NOMO-1 treated with DMSO at 0.1 percent for 48 hours (cell line): Measurements from ENCODE around the gene ZNF888.
"Not testable (repeated sequence)": the region's sequence is repeated elsewhere in the genome, so short reads cannot be mapped to it uniquely, and the experiment has no call there.

Source experiments
- DNase-seq: peaks from one replicate; lab custom pipeline; 2025; ENCODE audit not compliant: unreplicated experiment; lab: John Stamatoyannopoulos, UW

ZNF888 gene

GRCh38 chr19:52880895-52881389 is 42.3 kb downstream of the ZNF888 start:
- DNase-seq = no peak

DNA sequence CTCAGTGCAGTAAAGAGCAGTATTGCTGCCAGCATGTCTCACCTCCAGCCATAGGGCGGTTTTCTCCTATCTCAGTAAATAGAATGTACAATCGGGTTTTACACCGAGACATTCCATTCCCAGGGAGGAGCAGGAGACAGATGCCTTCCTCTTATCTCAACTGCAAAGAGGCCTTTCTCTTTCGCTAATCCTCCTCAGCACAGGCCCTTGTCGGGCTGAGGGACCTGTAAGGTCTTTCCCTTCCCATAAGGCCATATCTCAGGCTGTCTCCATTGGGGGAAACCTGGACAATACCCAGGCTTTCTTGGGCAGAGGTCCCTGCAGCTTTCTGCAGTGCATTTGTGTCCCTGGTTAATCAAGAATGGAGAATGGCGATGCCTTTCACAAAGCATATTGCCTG is 50.2 kb downstream of the ZNF888 start:
- not testable (repeated sequence) for DNase-seq

DNA sequence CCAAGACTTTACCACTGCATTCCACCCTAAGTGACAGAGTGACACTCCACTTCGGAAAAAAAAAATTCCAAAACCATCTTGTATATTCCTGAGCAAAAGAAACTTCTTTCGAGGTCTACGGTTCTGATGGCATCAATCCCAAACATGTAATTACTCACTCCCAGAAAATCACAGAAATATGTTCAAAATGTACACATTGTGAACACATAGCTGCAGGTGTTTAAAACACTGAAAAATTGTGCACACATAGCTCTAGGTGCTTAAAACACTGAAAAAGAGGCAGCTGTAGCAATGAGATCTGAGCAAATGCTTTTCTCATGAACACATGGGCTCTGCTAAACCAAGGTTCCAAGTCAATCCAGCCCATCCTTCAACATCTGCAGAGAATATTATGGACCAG is 51.8 kb downstream of the ZNF888 start:
- DNase-seq = no peak

DNA sequence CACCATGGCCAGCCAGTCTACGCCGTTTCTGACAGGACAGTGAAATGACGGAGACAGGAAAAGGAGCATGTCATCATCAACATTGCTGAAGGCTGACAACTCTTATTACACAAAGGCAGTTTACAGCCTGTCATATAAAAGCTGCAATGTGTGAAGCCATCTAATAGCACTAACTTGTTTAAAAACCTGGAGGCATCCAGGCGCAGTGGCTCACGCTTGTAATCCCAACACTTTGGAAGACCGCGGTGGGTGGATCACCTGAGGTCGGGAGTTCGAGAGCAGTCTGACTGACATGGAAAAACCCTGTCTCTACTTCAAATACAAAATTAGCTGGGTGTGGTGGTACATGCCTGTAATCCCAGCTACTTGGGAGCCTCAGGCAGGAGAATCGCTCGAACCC is 55.2 kb downstream of the ZNF888 start:
- not testable (repeated sequence) for DNase-seq

DNA sequence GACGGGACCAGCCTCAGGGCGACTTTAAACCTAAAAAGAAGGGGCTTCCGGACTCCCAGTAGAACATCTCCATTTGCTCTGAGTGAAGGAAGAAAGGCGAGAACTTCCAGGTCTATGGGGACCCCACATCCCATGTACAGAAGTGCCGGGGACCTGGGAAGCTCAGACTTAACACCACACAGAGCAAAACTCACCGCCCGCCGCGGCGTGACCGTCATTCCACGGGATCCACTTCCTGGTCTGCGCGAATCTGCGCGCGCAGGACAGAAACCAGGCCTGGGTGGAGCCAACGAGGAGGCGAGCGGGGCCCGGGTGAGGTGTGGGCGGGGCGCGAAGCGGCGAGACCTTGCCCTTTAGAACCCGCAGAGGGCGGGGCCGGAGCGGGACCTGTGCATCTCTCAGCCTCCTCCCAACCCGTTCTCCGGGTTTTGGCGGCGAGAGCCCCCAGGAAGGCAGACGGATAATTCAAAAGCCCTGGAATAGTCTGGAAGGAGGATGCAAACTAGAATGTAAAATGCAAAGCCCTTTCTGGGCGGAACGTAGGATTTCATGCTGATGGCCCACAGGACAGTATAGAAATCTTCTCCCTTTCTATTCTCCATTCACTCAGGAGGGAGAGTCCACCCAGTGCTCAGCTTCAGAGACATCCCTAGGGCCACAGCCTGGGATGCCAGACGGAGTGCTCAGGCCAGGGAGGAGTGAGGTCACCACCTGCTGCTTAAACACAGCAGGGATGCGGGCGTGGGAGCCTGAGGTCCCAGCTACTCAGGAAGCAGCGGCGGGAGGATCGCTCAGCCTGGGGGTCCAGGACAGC is 65.6 kb downstream of the ZNF888 start, which contains the start of gene ZNF468:
TSS of gene ZNF468 (minus strand) at position 242 of the 814 bp plus-strand sequence. CDS start 3,347 bp downstream, outside the sequence.
- peak; percentile 55 for DNase-seq

DNA sequence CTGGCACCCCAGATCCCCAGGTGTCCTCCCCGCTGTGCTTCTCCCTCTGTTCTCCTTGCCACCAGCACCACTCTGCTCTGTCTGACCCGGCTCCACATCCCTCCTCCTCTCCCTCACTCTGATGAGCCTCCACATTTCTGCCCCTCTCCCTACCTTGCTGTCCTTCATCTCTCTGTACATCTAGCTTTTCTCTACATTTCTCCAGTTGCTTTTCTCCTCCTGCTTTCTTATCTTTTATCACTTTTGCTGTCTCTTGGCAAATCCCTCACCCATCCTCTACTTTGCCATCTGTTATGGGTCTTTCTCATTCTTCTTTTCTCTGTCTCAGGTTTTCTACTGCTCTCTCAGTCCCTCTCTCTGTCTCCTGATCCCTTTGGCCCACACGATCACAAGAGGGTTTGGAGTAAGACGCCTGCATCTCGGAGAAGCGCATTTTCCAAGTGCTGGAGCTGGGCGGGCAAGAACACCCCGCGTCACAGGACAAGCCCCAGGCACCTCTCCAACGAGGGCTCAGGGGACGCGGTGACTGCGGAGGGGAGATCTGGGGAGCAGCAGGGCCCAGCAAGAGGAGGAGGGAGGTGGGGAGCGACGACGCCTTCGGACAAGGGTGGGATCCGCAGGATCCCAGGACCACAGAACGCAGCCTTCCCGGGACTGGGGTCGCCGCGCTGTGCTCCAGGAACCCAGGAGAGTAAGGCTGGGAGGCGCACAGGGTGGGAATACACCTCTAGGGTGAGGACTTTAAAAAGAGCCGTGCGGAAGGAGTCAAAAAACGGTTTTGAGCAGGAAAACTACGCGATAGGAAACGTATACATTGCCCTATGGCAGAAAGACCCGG is 66.5 kb downstream of the ZNF888 start:
- not testable (repeated sequence) for DNase-seq
